Upper lobe of left lung (tissue), 4 donors: ENCODE results near the gene FNDC3A.

Experiments used
- CTCF ChIP-seq, 6 experiments: fragments of 450-650 bp in 4 of 6; fragments of 200-600 bp in 2 of 6; sonication (generic) in 2 of 6; IDR thresholded peaks; one replicate each; pipeline ENCODE4 v1.5.1; 2016 to 2019; ENCODE audit warnings: antibody characterized with exemption in 6 of 6
- EP300 ChIP-seq, 4 donors: sonication (generic); formaldehyde crosslinking; IDR thresholded peaks; one replicate each; pipeline ENCODE4 v1.5.1; 2017; ENCODE audit warnings: antibody characterized with exemption in 4 of 4, control low read depth in 2 of 4
- POLR2A ChIP-seq, 4 donors: fragments of 450-650 bp; IDR thresholded peaks; one replicate each; pipeline ENCODE4 v1.5.1; 2016 to 2017; ENCODE audit warnings: antibody characterized with exemption in 4 of 4, mild to moderate bottlenecking in 2 of 4

- TF ChIP-seq CTCF (IDR thresholded peaks at IDR 0.05) (no peak), POLR2A (IDR thresholded peaks at IDR 0.05) (no peak), EP300 (IDR thresholded peaks at IDR 0.05) (no peak)
These were observed 208.9 kb downstream of the FNDC3A start for GRCh38 chr13:49184621-49185020.
